ENCODE measurements around the gene RC3H2.

Gene RC3H2

GRCh38 chr9:122904823-122905710, at the start of gene RC3H2:
TSS of gene RC3H2 (minus strand) at chr9:122905359. CDS start at chr9:122897509, 7,850 bp downstream.
- peak; percentile 94 for DNase-seq

- DNase-seq: no peak
These were observed 49.1 kb upstream of the RC3H2 start for GRCh38 chr9:122954253-122954691.

- no peak for DNase-seq
These were observed 45.9 kb upstream of the RC3H2 start for GRCh38 chr9:122951056-122951455.

- DNase-seq: no peak
These were observed 45.1 kb upstream of the RC3H2 start for GRCh38 chr9:122950263-122950662.

GRCh38 chr9:122949696-122950095, 44.5 kb upstream of the RC3H2 start:
- no peak for DNase-seq

- no peak for DNase-seq
These were observed 43.2 kb upstream of the RC3H2 start for GRCh38 chr9:122948313-122948712.

GRCh38 chr9:122946461-122947005, 41.4 kb upstream of the RC3H2 start:
- DNase-seq: no peak

GRCh38 chr9:122944960-122945888, 40.1 kb upstream of the RC3H2 start:
- DNase-seq: no peak

GRCh38 chr9:122941582-122942234, 36.5 kb upstream of the RC3H2 start:
- no peak for DNase-seq

- DNase-seq: peak; percentile 91
These were observed 35.8 kb upstream of the RC3H2 start, which contains the start of gene RABGAP1 for GRCh38 chr9:122940749-122941581. TSS of gene RABGAP1 (plus strand) at chr9:122941020. CDS start at chr9:122957060, 16,040 bp downstream.

GRCh38 chr9:122940454-122940748, 35.2 kb upstream of the RC3H2 start:
- no peak for DNase-seq

- DNase-seq: no peak
These were observed 34.4 kb upstream of the RC3H2 start for GRCh38 chr9:122939601-122940000.

GRCh38 chr9:122936883-122937282, 31.7 kb upstream of the RC3H2 start:
- DNase-seq: no peak

- DNase-seq: no peak
These were observed 31.3 kb upstream of the RC3H2 start for GRCh38 chr9:122936464-122936863.

- DNase-seq: peak; percentile 80
These were observed 26.3 kb upstream of the RC3H2 start, which contains the start of gene ZBTB26 for GRCh38 chr9:122931226-122932121. TSS of gene ZBTB26 (minus strand) at chr9:122931512. CDS start at chr9:122919934, 11,578 bp downstream.

- no peak for DNase-seq
These were observed 25.5 kb upstream of the RC3H2 start for GRCh38 chr9:122930541-122931225.

GRCh38 chr9:122929796-122930354, 24.7 kb upstream of the RC3H2 start:
- no peak for DNase-seq

GRCh38 chr9:122923947-122924346, 18.8 kb upstream of the RC3H2 start:
- DNase-seq: no peak

GRCh38 chr9:122922713-122923112, 17.6 kb upstream of the RC3H2 start:
- no peak for DNase-seq

- no peak for DNase-seq
These were observed 13.2 kb upstream of the RC3H2 start for GRCh38 chr9:122918310-122918709.
